ENCODE measurements around the gene CTSH.

GRCh38 chr15:78959360-78959759, 14.5 kb upstream of the CTSH start:
- TF ChIP-seq CTCF (conservative IDR thresholded peaks at IDR 0.05; ENCODE audit: low read depth, low read length) (no peak), EZH2 (IDR thresholded peaks at IDR 0.05; ENCODE audit: low read length, unreplicated experiment) (no peak), EZH2phosphoT487 (IDR thresholded peaks at IDR 0.05; ENCODE audit: borderline replicate concordance, low read length) (no peak)
